Stimulated activated CD4-positive, alpha-beta T cell treated with anti-CD3 and anti-CD28 coated beads, TNF-alpha, amount 100 ng/mL, for 4 hours (primary cell): ENCODE results near the gene LMX1B.

Source experiments
- DNase-seq, 3 experiments: peaks; one replicate each; pipeline ENCODE4 v3.0.0-alpha.2; 2020; ENCODE audit warnings: low read depth in 3 of 3

Gene LMX1B

DNA sequence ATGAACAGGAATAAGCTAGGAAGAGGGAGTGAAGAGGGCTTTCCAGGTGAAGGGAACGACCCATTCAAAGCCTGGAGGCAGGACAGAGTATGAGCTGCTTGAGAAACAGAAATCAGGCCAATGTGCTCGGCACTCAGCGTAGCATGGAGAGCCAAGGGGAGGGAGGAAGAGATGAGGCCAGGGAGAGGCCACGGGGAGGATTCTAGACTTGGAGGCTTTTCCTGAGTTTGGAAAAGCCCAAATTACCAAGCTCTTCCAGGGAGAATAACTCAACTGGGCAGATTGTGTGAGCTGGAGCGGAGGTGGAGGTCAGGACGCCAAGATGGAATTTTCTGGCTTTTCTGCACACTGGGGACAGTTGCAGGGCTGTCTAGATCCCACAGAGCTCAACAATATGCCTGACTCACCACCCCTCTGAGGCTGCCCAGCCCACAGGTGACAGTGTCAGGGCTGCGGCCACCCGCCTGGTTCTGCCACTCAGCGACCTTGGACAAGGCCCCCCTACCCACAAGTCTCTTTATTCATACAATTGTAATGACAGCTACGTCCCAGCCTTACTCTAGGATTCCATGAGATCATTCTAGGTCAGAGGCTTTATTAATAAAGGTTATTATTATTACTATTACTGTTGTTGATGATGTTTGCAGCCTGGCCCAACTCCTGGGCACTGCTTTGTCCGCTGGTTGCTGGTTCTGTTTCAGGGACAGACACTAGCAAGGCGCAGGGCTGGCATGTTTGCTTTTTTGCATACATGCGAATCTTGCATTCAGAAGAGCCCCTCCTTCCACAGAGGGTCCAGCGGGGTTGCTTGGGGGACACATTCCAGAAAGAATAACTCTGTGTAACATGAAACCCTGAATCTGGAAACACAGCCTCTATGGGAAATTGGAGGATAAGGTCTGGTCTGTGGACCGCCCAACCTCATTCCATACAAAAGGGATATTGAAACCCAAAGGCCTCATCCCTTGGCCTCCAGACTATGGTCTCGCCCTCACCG lies 9.4 kb upstream of the LMX1B start:
- DNase-seq = no peak

- no peak for DNase-seq
These were observed 7.8 kb upstream of the LMX1B start for GRCh38 chr9:126605792-126606482.

GRCh38 chr9:126606483-126606870 lies 7.3 kb upstream of the LMX1B start:
- no peak for DNase-seq

GRCh38 chr9:126607086-126607485 lies 6.6 kb upstream of the LMX1B start:
- no peak for DNase-seq

DNA sequence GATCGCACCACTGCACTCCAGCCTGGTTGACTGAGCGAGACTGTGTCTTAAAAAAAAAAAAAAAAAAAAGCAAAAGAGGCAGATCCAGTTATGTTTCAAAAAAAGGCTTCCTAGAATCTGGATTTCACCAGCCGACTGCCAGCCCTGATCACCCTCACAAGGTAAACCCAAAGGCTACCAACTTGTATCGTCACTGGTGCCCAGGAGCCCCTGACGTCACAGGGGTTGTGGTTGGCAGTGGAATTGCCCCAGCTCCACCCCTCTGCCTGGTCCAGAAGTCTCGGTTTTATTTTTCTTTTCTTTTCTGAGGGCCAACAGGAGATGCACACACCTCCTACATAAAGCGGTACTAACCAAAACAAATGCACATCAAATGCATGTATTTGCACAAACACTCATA lies 6.0 kb upstream of the LMX1B start:
- no peak for DNase-seq

DNA sequence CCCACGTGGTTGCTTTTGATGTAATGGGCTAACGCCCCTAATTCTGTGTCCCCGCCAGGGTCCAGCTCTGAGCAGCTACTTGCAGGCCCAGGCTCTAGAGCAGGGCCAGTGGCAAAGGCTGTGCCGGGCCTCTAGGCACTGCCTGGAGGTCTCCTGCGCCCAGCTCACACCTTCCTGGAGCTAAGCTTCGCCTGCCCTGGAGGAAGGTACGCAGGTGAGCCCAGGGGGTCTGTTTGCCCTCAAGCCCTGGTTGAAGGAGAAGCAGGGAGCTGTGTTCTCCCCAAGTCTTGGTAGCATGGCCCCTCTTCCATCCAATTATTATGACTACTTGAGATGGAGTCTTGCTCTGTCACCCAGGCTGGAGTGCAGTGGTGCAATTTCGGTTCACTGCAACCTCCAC lies 5.2 kb upstream of the LMX1B start:
- no peak for DNase-seq

DNA sequence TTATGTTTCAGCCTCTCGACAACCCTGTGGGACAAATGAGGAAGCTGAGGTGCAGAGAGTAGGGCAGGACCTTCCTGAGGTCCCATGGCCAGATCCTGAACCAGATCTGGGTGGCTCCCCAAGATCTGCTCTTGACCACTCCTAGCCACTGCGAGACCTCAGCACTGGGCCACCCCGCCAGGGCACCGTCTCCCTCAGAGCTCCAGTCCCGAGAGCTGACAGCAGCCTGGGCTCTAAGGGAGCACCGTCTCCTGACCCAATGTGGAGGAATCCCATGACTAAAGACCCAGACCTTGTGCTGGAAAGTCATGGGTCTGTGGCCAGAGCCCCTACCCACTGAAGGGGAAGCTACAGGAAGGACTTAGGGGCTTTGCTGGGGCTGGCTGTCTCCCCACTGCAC lies 4.5 kb upstream of the LMX1B start:
- no peak for DNase-seq

DNA sequence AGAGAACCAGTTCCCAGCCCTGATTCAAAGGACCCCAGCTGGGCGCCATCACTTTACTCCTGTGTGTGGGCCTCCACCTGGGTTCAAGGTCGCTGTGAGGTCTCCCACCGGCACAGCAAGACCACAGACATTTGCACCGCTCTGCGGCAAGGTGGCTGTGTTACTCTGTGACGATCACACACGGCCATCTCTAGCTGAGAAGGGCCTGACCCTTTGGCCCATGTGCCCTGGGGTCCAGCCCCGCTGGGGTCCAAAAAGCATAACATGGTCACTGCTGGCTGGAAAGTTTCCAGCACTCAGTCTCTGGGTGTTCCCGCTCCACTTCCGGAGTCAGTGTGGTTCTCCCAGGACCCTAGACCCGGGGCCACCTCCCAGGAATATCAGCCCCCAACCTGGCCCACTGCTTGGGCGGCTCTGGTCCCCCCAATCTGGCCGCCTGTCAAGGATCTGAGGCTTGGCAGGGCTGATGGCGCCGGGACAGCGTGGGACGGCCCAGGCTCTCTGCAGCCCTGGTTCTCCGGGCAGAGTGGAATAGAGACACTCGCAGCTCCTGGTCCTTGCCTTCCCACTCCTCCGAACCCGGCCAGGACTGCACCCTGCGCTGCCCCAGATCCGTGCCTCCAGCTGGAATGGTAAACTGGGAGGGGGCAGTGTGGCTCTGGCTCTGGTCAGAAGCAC lies 3.9 kb upstream of the LMX1B start:
- no peak for DNase-seq

DNA sequence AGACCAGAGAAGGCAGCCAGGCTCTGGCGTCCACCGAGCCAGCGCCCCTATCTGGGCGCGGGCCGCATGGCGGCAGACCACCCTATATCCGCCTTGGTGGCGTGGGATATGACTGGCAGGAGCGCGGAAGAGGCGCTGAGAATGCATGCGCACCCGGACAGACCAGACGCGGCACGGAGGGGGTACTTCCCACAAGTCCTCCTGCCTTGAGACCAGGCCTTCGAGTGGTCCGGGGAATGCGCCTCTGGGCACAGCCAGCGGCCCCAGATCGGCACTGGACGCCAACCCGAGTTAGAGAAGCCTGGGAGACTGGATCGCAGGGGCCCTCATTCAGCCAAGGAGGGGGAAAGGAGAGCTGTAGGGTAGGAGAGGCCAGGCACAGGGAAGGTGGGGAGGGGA lies 2.5 kb upstream of the LMX1B start:
- DNase-seq = no peak

- peak; percentile 42 to 60 (median 54) for DNase-seq
These were observed 2.0 kb upstream of the LMX1B start for GRCh38 chr9:126611592-126612325.

GRCh38 chr9:126612326-126612812 lies 1.4 kb upstream of the LMX1B start:
- DNase-seq = no peak

DNA sequence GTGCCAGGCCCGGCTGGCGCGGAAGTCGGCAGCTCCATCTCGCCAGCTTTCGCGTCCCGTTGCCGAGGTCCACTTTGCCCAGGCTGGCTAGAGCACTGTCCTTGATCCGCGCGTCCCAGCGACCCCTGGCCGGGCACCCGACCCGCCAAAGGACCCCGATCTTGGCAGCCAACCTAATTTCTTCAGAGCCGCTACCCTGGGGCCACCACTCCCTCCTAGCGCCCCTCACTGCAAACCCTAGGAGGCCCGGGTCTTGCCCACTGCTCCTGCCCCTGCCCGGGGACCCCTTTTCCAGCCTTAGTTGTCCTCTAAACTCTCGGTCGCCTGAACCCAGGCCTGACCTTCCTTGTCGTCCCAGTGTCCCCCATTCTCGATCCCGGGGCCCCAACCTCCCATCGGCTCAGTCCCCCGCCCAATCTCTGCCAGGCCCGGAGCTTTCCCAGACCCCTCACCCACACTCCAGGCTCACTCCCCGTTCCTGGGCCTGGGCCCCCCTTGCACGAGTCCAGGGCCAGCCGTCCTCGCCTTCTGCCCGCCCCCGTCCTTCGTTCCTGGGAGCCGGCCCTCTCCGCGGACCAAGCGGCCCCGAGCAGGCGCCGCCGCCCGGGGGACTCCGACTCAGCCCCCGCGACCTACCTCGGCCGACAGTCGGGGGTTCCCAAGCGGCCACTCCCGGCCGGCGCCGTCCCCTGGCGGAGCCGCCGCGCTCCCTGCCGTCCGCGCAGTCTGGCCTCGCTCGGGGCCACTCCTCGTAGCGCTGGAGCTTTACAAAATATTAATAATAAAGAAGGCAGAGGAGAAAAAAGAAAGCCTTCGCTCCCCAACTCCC lies 701 bp upstream of the LMX1B start:
- DNase-seq = no peak

GRCh38 chr9:126614088-126614454 lies 343 bp downstream of the LMX1B start:
- DNase-seq = no peak

DNA sequence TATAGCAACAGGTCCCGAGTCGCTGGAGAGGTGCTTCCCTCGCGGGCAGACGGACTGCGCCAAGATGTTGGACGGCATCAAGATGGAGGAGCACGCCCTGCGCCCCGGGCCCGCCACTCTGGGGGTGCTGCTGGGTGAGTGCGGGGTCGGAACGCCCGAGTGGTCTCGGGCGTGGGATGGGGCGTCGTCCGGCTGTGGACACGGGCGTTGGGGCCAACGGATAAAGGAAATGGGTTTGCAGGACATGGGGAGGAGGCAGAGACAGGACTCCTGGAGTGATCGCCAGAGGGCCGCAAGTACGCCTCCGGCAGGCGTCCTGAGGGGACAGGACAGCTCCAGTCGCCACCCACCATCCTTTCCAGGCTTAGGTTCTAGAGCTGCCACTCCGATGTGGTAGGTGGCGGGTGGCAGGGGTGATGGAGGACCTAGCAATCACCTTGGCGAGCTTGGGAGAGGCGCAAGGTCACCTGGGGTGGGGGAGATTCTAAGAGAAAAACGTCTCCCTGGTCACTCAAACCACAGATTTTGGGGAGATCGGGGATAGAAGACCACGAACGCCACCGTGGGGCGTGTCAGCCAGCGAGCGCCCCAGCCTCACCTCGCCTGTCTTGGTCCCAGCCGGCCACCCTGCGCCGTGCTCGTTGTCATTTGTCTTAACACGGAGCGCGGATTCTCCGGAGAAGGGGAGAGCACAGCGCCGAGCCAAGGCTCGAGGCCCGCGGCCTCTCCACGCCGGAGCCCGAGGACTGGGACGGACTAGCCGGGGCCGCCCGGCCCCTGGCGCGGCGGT lies 922 bp downstream of the LMX1B start:
- DNase-seq = no peak

DNA sequence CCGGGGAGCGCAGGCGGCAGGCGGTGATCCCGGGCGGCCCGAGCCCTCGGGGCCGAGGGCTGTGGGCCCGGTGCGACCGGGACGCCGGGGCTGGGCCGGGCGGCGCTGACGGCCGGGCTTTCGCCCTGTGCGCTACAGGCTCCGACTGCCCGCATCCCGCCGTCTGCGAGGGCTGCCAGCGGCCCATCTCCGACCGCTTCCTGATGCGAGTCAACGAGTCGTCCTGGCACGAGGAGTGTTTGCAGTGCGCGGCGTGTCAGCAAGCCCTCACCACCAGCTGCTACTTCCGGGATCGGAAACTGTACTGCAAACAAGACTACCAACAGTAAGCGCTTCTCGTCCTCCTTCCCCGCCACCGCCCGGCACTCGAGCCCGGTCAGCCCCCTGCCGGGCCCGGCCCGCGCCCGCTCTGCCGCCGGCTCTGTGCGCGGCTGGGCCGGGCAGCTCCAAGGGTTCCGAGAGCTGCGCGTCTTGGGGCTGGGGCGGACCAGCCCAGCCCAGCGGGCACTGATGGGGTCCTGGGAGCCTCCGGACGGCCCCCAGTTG lies 1.6 kb downstream of the LMX1B start:
- peak in 1 of 3 experiments; percentile 5 for DNase-seq

- no peak for DNase-seq
These were observed 2.2 kb downstream of the LMX1B start for GRCh38 chr9:126615791-126616447.

- no peak for DNase-seq
These were observed 2.8 kb downstream of the LMX1B start for GRCh38 chr9:126616521-126616976.

GRCh38 chr9:126617003-126617822 lies 3.5 kb downstream of the LMX1B start:
- DNase-seq = no peak
